ENCODE measurements around the gene GLCE.
"Not testable (repeated sequence)": the region's sequence is repeated elsewhere in the genome, so short reads cannot be mapped to it uniquely, and the experiment has no call there.

The GLCE gene

GRCh38 chr15:69301101-69301500 is 140.7 kb downstream of the GLCE start:
- not testable (repeated sequence) for DNase-seq

- DNase-seq = not testable (repeated sequence)
Observed at GRCh38 chr15:69302087-69302486, 141.7 kb downstream of the GLCE start.

GRCh38 chr15:69302929-69303328 is 142.5 kb downstream of the GLCE start:
- DNase-seq = no peak

- DNase-seq = no peak
Observed at GRCh38 chr15:69303337-69304181, 143.1 kb downstream of the GLCE start.

- no peak for DNase-seq
Observed at GRCh38 chr15:69304182-69304545, 143.7 kb downstream of the GLCE start.

GRCh38 chr15:69305204-69305931 is 144.9 kb downstream of the GLCE start:
- DNase-seq = no peak

- no peak for DNase-seq
Observed at GRCh38 chr15:69305933-69306568, 145.6 kb downstream of the GLCE start.

GRCh38 chr15:69307939-69308338 is 147.5 kb downstream of the GLCE start:
- DNase-seq = no peak

GRCh38 chr15:69308949-69309348 is 148.5 kb downstream of the GLCE start:
- no peak for DNase-seq

- DNase-seq = no peak
Observed at GRCh38 chr15:69311319-69311721, 150.9 kb downstream of the GLCE start.

GRCh38 chr15:69313432-69314000 is 153.1 kb downstream of the GLCE start:
- no peak for DNase-seq

GRCh38 chr15:69314131-69314530 is 153.7 kb downstream of the GLCE start:
- no peak for DNase-seq

GRCh38 chr15:69314736-69315135 is 154.3 kb downstream of the GLCE start:
- no peak for DNase-seq

- DNase-seq = no peak
Observed at GRCh38 chr15:69315402-69316110, 155.1 kb downstream of the GLCE start.

GRCh38 chr15:69316291-69316690 is 155.9 kb downstream of the GLCE start:
- no peak for DNase-seq

GRCh38 chr15:69317392-69317841 is 157.0 kb downstream of the GLCE start:
- DNase-seq = no peak

- no peak for DNase-seq
Observed at GRCh38 chr15:69318033-69318432, 157.6 kb downstream of the GLCE start.

- no peak for DNase-seq
Observed at GRCh38 chr15:69319384-69320375, 159.2 kb downstream of the GLCE start.

- no peak for DNase-seq
Observed at GRCh38 chr15:69320977-69321554, 160.6 kb downstream of the GLCE start.
